Panc1 (cell line): ENCODE results near the gene ANO6. TPM values are rescaled to one million over a fixed set of nuclear protein-coding genes. Genes with fewer than 3 reads are reported as not detected.
A peak's percentile ranks its signal among the peaks of the same experiment; 100 is the strongest.

Experiments used
- ATAC-seq: fragments of 200-7000 bp; cut with Tn5 transposase; 2 replicates; pipeline ENCODE4 v1.9.1; 2020; ENCODE audit warnings: mild to moderate bottlenecking, moderate library complexity
- BruUV-seq: library from RNA; stranded (reverse); fragments of 400-500 nt; replicated peaks from 2 replicates; lab custom pipeline; 2021; lab: Mats Ljungman, UMichigan
- CTCF ChIA-PET: fragments of 300-600 bp; sonication (Branson Sonifier 250); formaldehyde crosslinking; loops from one replicate; lab custom pipeline; 2022; ENCODE audit warnings: antibody characterized with exemption; lab: Charles Lee
- POLR2A ChIA-PET: fragments of 300-600 bp; sonication (Branson Sonifier 250); formaldehyde crosslinking; loops from one replicate; lab custom pipeline; 2022; ENCODE audit warnings: antibody characterized with exemption; lab: Charles Lee
- DNase-seq: peaks from one replicate; pipeline ENCODE4 v3.0.0-alpha.2; 2010; ENCODE audit warnings: low read depth, low spot score
- H3K27ac ChIP-seq: 2 replicates; pipeline ENCODE4 v1.5.1; 2011; ENCODE audit warnings: mild to moderate bottlenecking, low read length, inconsistent platforms
- H3K27me3 ChIP-seq: fragments of 200-500 bp; sonication (Bioruptor generic); 2 replicates; pipeline ENCODE4 v1.6.0; 2014; ENCODE audit warnings: low read length, inconsistent platforms; ENCODE audit not compliant: control insufficient read depth, insufficient read depth
- H3K36me3 ChIP-seq: fragments of 200-500 bp; sonication (Bioruptor generic); 2 replicates; pipeline ENCODE4 v1.5.1; 2014; ENCODE audit warnings: inconsistent platforms, mild to moderate bottlenecking, low read length, moderate library complexity; ENCODE audit not compliant: control insufficient read depth, insufficient read depth
- H3K4me1 ChIP-seq: 2 replicates; pipeline ENCODE4 v1.5.1; 2011; ENCODE audit warnings: inconsistent platforms, mild to moderate bottlenecking, low read length, moderate library complexity; ENCODE audit not compliant: control insufficient read depth, insufficient read depth
- H3K4me3 ChIP-seq, 2 experiments: 2 replicates each; pipeline ENCODE4 v1.5.1; 2011 to 2012; ENCODE audit warnings: low read depth in 2 of 2, low read length in 2 of 2, mild to moderate bottlenecking in 2 of 2, inconsistent platforms in 1 of 2, moderate library complexity in 1 of 2
- H3K9me3 ChIP-seq: fragments of 200-500 bp; sonication (Bioruptor generic); 2 replicates; pipeline ENCODE4 v1.5.1; 2014; ENCODE audit warnings: low read depth, mild to moderate bottlenecking, inconsistent platforms, low read length, moderate library complexity; ENCODE audit not compliant: control insufficient read depth, insufficient read depth
- POLR2AphosphoS5 ChIP-seq: IDR thresholded peaks from 2 replicates; pipeline ENCODE4 v1.6.1; 2012; ENCODE audit warnings: mild to moderate bottlenecking, low read depth, low read length, moderate library complexity
- SIN3A ChIP-seq: IDR thresholded peaks from 2 replicates; pipeline ENCODE4 v1.6.1; 2012; ENCODE audit warnings: low read depth, mild to moderate bottlenecking, low read length, moderate library complexity, borderline replicate concordance; ENCODE audit not compliant: insufficient read depth
- TCF7L2 ChIP-seq: IDR thresholded peaks from 2 replicates; pipeline ENCODE4 v1.6.1; 2011; ENCODE audit warnings: mild to moderate bottlenecking, low read depth, low read length, inconsistent platforms
- in situ Hi-C: cut with HindIII; loops from 2 replicates; pipeline ENCODE4 v1.10.0; 2016; ENCODE audit warnings: low sequenced_read_pairs, low pct_unique_long_range_greater_than_20kb
- intact Hi-C: fragments of 100-400 bp; cut with micrococcal nuclease; formaldehyde crosslinking; loops from one replicate; pipeline ENCODE4 v1.10.0; 2022; ENCODE audit not compliant: unreplicated experiment
- total RNA-seq: library from RNA; stranded (reverse); gene quantifications from one replicate; pipeline ENCODE4 v1.2.1, GENCODE V29; 2021; ENCODE audit not compliant: unreplicated experiment
- TF ChIP-seq, protein P1 (sequence below), 2 experiments: IDR thresholded peaks; 2 replicates each; pipeline ENCODE4 v1.6.1; 2011 to 2012; ENCODE audit warnings: low read depth in 2 of 2, control low read depth in 1 of 2, low read length in 1 of 2, mild to moderate bottlenecking in 1 of 2, moderate library complexity in 1 of 2; ENCODE audit not compliant: insufficient read depth in 1 of 2
- TF ChIP-seq, protein P2 (sequence below): fragments of 450-650 bp; IDR thresholded peaks from 2 replicates; pipeline ENCODE4 v1.5.1; 2017; ENCODE audit warnings: mild to moderate bottlenecking

Gene ANO6
- total RNA-seq, 1 experiment from 2014 or later: 120 TPM

DNA sequence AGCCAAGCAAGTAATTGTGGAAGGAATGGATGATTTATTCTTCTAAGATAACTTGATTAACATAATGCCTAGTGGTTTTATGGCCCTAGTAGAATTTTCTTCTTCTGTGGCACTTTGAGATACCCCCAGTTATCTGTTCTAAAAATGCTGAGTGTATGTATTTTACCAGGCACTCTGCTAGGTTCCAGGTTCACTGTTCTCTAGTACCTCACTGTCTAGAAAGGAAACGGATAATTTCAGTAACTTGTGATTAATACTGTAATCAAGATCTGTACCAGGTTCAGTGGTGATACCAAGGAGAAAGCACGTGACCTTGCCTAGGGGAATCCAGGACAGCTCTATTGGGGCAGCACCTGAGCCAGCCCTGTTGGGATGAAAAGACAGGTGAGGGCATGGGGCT lies 8.0 kb downstream of the ANO6 start:
- no TSS peak for BruUV-seq
- H3K4me3 ChIP-seq: no peak overlapping the region
- H3K27me3 ChIP-seq: no peaks in the 10 kb centered on the region
- ChIA-PET POLR2A (no interaction called here), CTCF (no interaction called here)
- no peak for DNase-seq
- H3K4me1 ChIP-seq: peaks cover 45% of the 10 kb centered on the region
- TF ChIP-seq, protein P1, sequence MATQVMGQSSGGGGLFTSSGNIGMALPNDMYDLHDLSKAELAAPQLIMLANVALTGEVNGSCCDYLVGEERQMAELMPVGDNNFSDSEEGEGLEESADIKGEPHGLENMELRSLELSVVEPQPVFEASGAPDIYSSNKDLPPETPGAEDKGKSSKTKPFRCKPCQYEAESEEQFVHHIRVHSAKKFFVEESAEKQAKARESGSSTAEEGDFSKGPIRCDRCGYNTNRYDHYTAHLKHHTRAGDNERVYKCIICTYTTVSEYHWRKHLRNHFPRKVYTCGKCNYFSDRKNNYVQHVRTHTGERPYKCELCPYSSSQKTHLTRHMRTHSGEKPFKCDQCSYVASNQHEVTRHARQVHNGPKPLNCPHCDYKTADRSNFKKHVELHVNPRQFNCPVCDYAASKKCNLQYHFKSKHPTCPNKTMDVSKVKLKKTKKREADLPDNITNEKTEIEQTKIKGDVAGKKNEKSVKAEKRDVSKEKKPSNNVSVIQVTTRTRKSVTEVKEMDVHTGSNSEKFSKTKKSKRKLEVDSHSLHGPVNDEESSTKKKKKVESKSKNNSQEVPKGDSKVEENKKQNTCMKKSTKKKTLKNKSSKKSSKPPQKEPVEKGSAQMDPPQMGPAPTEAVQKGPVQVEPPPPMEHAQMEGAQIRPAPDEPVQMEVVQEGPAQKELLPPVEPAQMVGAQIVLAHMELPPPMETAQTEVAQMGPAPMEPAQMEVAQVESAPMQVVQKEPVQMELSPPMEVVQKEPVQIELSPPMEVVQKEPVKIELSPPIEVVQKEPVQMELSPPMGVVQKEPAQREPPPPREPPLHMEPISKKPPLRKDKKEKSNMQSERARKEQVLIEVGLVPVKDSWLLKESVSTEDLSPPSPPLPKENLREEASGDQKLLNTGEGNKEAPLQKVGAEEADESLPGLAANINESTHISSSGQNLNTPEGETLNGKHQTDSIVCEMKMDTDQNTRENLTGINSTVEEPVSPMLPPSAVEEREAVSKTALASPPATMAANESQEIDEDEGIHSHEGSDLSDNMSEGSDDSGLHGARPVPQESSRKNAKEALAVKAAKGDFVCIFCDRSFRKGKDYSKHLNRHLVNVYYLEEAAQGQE (IDR thresholded peaks at IDR 0.05; ENCODE audit: insufficient read depth in 1 of 2, low read depth in 2 of 2, low read length in 1 of 2): no peak
- no peak for TF ChIP-seq SIN3A
- TF ChIP-seq, protein P2, sequence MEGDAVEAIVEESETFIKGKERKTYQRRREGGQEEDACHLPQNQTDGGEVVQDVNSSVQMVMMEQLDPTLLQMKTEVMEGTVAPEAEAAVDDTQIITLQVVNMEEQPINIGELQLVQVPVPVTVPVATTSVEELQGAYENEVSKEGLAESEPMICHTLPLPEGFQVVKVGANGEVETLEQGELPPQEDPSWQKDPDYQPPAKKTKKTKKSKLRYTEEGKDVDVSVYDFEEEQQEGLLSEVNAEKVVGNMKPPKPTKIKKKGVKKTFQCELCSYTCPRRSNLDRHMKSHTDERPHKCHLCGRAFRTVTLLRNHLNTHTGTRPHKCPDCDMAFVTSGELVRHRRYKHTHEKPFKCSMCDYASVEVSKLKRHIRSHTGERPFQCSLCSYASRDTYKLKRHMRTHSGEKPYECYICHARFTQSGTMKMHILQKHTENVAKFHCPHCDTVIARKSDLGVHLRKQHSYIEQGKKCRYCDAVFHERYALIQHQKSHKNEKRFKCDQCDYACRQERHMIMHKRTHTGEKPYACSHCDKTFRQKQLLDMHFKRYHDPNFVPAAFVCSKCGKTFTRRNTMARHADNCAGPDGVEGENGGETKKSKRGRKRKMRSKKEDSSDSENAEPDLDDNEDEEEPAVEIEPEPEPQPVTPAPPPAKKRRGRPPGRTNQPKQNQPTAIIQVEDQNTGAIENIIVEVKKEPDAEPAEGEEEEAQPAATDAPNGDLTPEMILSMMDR: no peak
- no peak for TF ChIP-seq TCF7L2
- TF ChIP-seq POLR2AphosphoS5: no peak
- H3K36me3 ChIP-seq: no peaks in the 10 kb centered on the region
- ATAC-seq: no peak
- H3K27ac ChIP-seq: peak overlapping the region; percentile 10
- no peaks in the 10 kb centered on the region for H3K9me3 ChIP-seq
- intact Hi-C loops: no loop called here
- in situ Hi-C loops: no loop called here

DNA sequence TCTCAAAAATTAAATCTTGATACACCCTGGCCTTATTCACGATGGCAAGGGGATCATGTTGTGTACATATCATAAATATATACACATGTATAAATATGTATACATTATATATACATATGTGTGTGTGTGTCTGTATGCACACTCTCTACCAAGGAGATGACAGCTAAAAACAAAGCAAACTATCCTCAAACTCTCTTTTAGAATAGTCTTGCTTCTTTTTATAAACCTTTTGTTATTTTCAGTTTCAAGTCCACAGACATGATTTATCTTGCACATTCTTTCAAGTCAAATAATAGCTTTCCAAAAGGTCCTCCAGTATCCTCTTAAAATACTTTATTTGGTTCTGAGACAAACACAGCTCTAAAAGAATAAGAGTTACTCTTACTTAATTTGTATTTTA lies 8.4 kb downstream of the ANO6 start:
- in situ Hi-C loops: no loop called here

More for the DNA sequence above, 8.4 kb downstream of the ANO6 start:
- ATAC-seq: no peak
- ChIA-PET CTCF (no interaction called here), POLR2A (no interaction called here)
- Histone ChIP-seq H3K27ac (peak overlapping the region; percentile 10), H3K4me1 (peaks cover 43% of the 10 kb centered on the region), H3K27me3 (no peaks in the 10 kb centered on the region), H3K36me3 (no peaks in the 10 kb centered on the region), H3K4me3 (no peak overlapping the region), H3K9me3 (no peaks in the 10 kb centered on the region)
- no TSS peak for BruUV-seq
- no peak for TF ChIP-seq SIN3A
- TF ChIP-seq, protein P1 (IDR thresholded peaks at IDR 0.05; ENCODE audit: insufficient read depth in 1 of 2, low read depth in 2 of 2, low read length in 1 of 2): no peak
- no peak for TF ChIP-seq TCF7L2
- TF ChIP-seq, protein P2: no peak
- TF ChIP-seq POLR2AphosphoS5: no peak
- intact Hi-C loops: no loop called here
- no peak for DNase-seq
